ENCODE measurements around the gene RNF112.
A peak's percentile ranks its signal among the peaks of the same experiment; 100 is the strongest.

The RNF112 gene

GRCh38 chr17:19409066-19409465, 2.0 kb upstream of the RNF112 start:
- Histone ChIP-seq H2BK12ac (ENCODE audit: low read length) (no peak overlapping the region), H2BK120ac (ENCODE audit: insufficient read depth, low read length, poor library complexity) (no peak overlapping the region), H2AFZ (ENCODE audit: insufficient read depth, low read length, poor library complexity) (no peak overlapping the region), H4K8ac (ENCODE audit: low read depth, low read length) (no peak overlapping the region), H3K4me3 (ENCODE audit: low read depth, low read length) (no peak overlapping the region), H3K36me3 (ENCODE audit: control insufficient read depth in 1 of 2, insufficient read depth in 2 of 2, low read length in 2 of 2) (no peaks in the 10 kb centered on the region), H3K23ac (ENCODE audit: low read length) (no peak overlapping the region), H3K4ac (ENCODE audit: low read depth, low read length) (no peak overlapping the region), H3K9ac (ENCODE audit: low read length) (no peak overlapping the region), H3K79me1 (ENCODE audit: low read length) (no peaks in the 10 kb centered on the region), H4K12ac (ENCODE audit: low read depth, low read length) (no peak overlapping the region), H2AK5ac (ENCODE audit: low read length) (no peak overlapping the region), H3K27ac (ENCODE audit: low read depth, low read length) (no peak overlapping the region), H3K14ac (ENCODE audit: low read length) (no peak overlapping the region), H3K9me3 (ENCODE audit: insufficient read depth, low read depth, low read length) (no peaks in the 10 kb centered on the region), H3K18ac (ENCODE audit: low read length) (no peak overlapping the region), H3K27me3 (ENCODE audit: insufficient read depth, low read length) (no peaks in the 10 kb centered on the region), H2BK5ac (ENCODE audit: low read depth, low read length, poor library complexity) (no peak overlapping the region), H4K91ac (ENCODE audit: low read depth, low read length) (no peak overlapping the region), H3K4me2 (ENCODE audit: low read length) (no peak overlapping the region), H3K4me1 (ENCODE audit: control insufficient read depth in 1 of 2, insufficient read depth in 2 of 2, low read length in 2 of 2) (no peaks in the 10 kb centered on the region), H3K79me2 (ENCODE audit: control insufficient read depth, insufficient read depth, low read length, poor library complexity) (no peaks in the 10 kb centered on the region)
- no CpG with 5 or more reads among the region's 3 CpGs for WGBS (ENCODE audit: extremely low coverage, insufficient coverage, insufficient read length)
- DNase-seq = no peak

DNA sequence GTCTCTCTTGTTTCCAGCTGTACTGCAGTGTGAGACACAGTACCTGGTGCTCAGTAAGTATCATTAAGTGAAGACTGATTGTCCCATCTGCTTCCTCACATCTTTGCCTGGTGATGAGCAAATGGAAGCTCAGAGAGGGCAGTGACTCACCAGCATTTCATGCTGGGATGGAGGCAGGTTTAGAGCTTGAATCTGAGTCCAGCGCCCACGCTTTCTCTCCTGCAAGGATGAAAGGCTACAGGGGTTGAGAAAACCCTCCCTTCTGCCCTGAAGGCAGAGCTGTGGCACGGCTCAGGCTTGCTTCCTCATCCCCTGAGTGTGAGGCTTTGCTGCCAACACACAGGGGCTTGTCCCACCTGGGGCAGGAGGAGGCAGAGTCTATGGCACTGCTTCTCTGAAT, 1.5 kb upstream of the RNF112 start:
- Histone ChIP-seq H4K8ac (ENCODE audit: low read depth, low read length) (no peak overlapping the region), H3K4ac (ENCODE audit: low read depth, low read length) (no peak overlapping the region), H3K79me1 (ENCODE audit: low read length) (no peaks in the 10 kb centered on the region), H4K91ac (ENCODE audit: low read depth, low read length) (no peak overlapping the region), H3K23ac (ENCODE audit: low read length) (no peak overlapping the region), H3K4me2 (ENCODE audit: low read length) (no peak overlapping the region), H3K4me1 (ENCODE audit: control insufficient read depth in 1 of 2, insufficient read depth in 2 of 2, low read length in 2 of 2) (no peaks in the 10 kb centered on the region), H3K9me3 (ENCODE audit: insufficient read depth, low read depth, low read length) (no peaks in the 10 kb centered on the region), H3K27ac (ENCODE audit: low read depth, low read length) (no peak overlapping the region), H3K18ac (ENCODE audit: low read length) (no peak overlapping the region), H2AFZ (ENCODE audit: insufficient read depth, low read length, poor library complexity) (no peak overlapping the region), H3K79me2 (ENCODE audit: control insufficient read depth, insufficient read depth, low read length, poor library complexity) (no peaks in the 10 kb centered on the region), H2AK5ac (ENCODE audit: low read length) (no peak overlapping the region), H4K12ac (ENCODE audit: low read depth, low read length) (no peak overlapping the region), H2BK12ac (ENCODE audit: low read length) (no peak overlapping the region), H3K4me3 (ENCODE audit: low read depth, low read length) (no peak overlapping the region), H3K9ac (ENCODE audit: low read length) (no peak overlapping the region), H2BK5ac (ENCODE audit: low read depth, low read length, poor library complexity) (no peak overlapping the region), H2BK120ac (ENCODE audit: insufficient read depth, low read length, poor library complexity) (no peak overlapping the region), H3K14ac (ENCODE audit: low read length) (no peak overlapping the region), H3K27me3 (ENCODE audit: insufficient read depth, low read length) (no peaks in the 10 kb centered on the region), H3K36me3 (ENCODE audit: control insufficient read depth in 1 of 2, insufficient read depth in 2 of 2, low read length in 2 of 2) (no peaks in the 10 kb centered on the region)
- DNase-seq = peak; percentile 61 to 63
- WGBS (ENCODE audit: extremely low coverage, insufficient coverage, insufficient read length) = no CpG with 5 or more reads among the region's 3 CpGs

DNA sequence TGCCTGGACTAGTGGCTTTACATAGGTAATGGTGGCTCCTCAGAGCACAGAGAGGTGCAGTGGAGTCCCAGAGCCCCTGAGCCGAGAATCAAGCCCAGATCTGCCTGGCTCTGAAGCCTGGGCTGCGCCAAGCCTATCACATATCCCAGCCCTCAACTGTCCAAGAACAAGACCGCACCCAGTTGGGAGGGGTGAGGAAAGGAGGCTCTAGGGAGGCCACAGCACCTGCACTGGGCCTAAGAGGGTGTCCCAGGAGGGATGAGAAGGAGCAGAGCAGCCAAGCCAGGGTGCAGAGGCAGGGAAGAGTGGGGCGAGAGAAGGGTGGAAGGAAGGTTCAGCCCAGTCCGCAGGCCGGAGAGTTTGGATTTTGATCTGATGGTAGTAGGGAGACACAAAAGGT, 941 bp upstream of the RNF112 start:
- H2BK12ac ChIP-seq (ENCODE audit: low read length) = no peak overlapping the region
- no peaks in the 10 kb centered on the region for H3K79me1 ChIP-seq (ENCODE audit: low read length)
- H3K4me1 ChIP-seq (ENCODE audit: control insufficient read depth in 1 of 2, insufficient read depth in 2 of 2, low read length in 2 of 2) = no peaks in the 10 kb centered on the region
- no peaks in the 10 kb centered on the region for H3K27me3 ChIP-seq (ENCODE audit: insufficient read depth, low read length)
- no peaks in the 10 kb centered on the region for H3K79me2 ChIP-seq (ENCODE audit: control insufficient read depth, insufficient read depth, low read length, poor library complexity)
- H3K4ac ChIP-seq (ENCODE audit: low read depth, low read length) = no peak overlapping the region
- no peak overlapping the region for H3K23ac ChIP-seq (ENCODE audit: low read length)
- no peaks in the 10 kb centered on the region for H3K36me3 ChIP-seq (ENCODE audit: control insufficient read depth in 1 of 2, insufficient read depth in 2 of 2, low read length in 2 of 2)
- no peak overlapping the region for H3K4me3 ChIP-seq (ENCODE audit: low read depth, low read length)
- H3K4me2 ChIP-seq (ENCODE audit: low read length) = no peak overlapping the region
- no peak overlapping the region for H3K14ac ChIP-seq (ENCODE audit: low read length)
- no peak overlapping the region for H4K12ac ChIP-seq (ENCODE audit: low read depth, low read length)
- WGBS (ENCODE audit: extremely low coverage, insufficient coverage, insufficient read length) = no CpG with 5 or more reads among the region's 6 CpGs
- no peak overlapping the region for H3K18ac ChIP-seq (ENCODE audit: low read length)
- no peak overlapping the region for H2BK120ac ChIP-seq (ENCODE audit: insufficient read depth, low read length, poor library complexity)
- no peak overlapping the region for H4K91ac ChIP-seq (ENCODE audit: low read depth, low read length)
- no peak overlapping the region for H3K27ac ChIP-seq (ENCODE audit: low read depth, low read length)
- no peaks in the 10 kb centered on the region for H3K9me3 ChIP-seq (ENCODE audit: insufficient read depth, low read depth, low read length)
- H2AFZ ChIP-seq (ENCODE audit: insufficient read depth, low read length, poor library complexity) = no peak overlapping the region
- no peak for DNase-seq
- no peak overlapping the region for H2BK5ac ChIP-seq (ENCODE audit: low read depth, low read length, poor library complexity)
- no peak overlapping the region for H2AK5ac ChIP-seq (ENCODE audit: low read length)
- no peak overlapping the region for H3K9ac ChIP-seq (ENCODE audit: low read length)
- no peak overlapping the region for H4K8ac ChIP-seq (ENCODE audit: low read depth, low read length)

- Histone ChIP-seq H2BK5ac (ENCODE audit: low read depth, low read length, poor library complexity) (no peak overlapping the region), H3K36me3 (ENCODE audit: control insufficient read depth in 1 of 2, insufficient read depth in 2 of 2, low read length in 2 of 2) (no peaks in the 10 kb centered on the region), H3K79me2 (ENCODE audit: control insufficient read depth, insufficient read depth, low read length, poor library complexity) (no peaks in the 10 kb centered on the region), H3K9me3 (ENCODE audit: insufficient read depth, low read depth, low read length) (no peaks in the 10 kb centered on the region), H3K4ac (ENCODE audit: low read depth, low read length) (no peak overlapping the region), H3K23ac (ENCODE audit: low read length) (no peak overlapping the region), H4K91ac (ENCODE audit: low read depth, low read length) (no peak overlapping the region), H3K27ac (ENCODE audit: low read depth, low read length) (no peak overlapping the region), H4K12ac (ENCODE audit: low read depth, low read length) (no peak overlapping the region), H3K4me2 (ENCODE audit: low read length) (no peak overlapping the region), H2BK120ac (ENCODE audit: insufficient read depth, low read length, poor library complexity) (no peak overlapping the region), H3K18ac (ENCODE audit: low read length) (no peak overlapping the region), H3K9ac (ENCODE audit: low read length) (no peak overlapping the region), H3K4me1 (ENCODE audit: control insufficient read depth in 1 of 2, insufficient read depth in 2 of 2, low read length in 2 of 2) (no peaks in the 10 kb centered on the region), H2AFZ (ENCODE audit: insufficient read depth, low read length, poor library complexity) (no peak overlapping the region), H3K14ac (ENCODE audit: low read length) (no peak overlapping the region), H2AK5ac (ENCODE audit: low read length) (no peak overlapping the region), H3K27me3 (ENCODE audit: insufficient read depth, low read length) (no peaks in the 10 kb centered on the region), H3K79me1 (ENCODE audit: low read length) (no peaks in the 10 kb centered on the region), H3K4me3 (ENCODE audit: low read depth, low read length) (no peak overlapping the region), H2BK12ac (ENCODE audit: low read length) (no peak overlapping the region), H4K8ac (ENCODE audit: low read depth, low read length) (no peak overlapping the region)
- WGBS (ENCODE audit: extremely low coverage, insufficient coverage, insufficient read length) = no CpG with 5 or more reads among the region's 9 CpGs
- no peak for DNase-seq
These were observed 599 bp downstream of the RNF112 start for GRCh38 chr17:19411631-19412030.
